Measurements from ENCODE around the gene ISOC1. TPM values are rescaled to one million over a fixed set of nuclear protein-coding genes. Genes with fewer than 3 reads are reported as not detected.

ISOC1 gene
- total and polyA plus RNA-seq, 2 donors (not counting 1 experiment from before 2014, with no cell fraction given), result 7.5 to 10.6 TPM

DNA sequence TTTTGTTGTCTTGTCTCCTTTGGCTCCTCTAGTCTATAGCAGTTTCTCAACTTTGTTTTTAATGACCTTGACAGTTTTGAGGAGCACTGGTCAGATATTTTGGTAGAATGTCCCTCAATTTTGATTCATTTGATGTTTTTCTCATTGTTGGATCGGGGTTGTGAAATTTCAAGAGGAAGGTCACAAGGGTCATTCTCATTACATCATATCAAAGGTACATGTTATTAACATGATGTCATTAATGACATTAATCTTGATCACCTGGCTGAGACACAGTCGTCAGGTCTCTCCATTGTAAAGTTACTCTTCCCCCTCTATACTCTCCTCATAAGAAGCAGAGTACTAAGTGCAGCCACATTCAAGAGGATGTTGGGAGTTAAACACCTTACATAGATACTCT lies 7.2 kb downstream of the ISOC1 start:
- DNase-seq, result no peak
- Mint-ChIP-seq H3K27me3 (no peaks in the 10 kb centered on the region), H3K4me3 (no peak overlapping the region), H3K27ac (no peak overlapping the region), H3K4me1 (peaks cover 3% of the 10 kb centered on the region), H3K9me3 (ENCODE audit: insufficient read depth) (no peaks in the 10 kb centered on the region)
- peaks cover 4 to 7% of the 10 kb centered on the region in 2 experiments for H3K36me3 ChIP-seq (replicated peaks in 1 of 2; ENCODE audit: control extremely low read depth in 1 of 2, control insufficient read depth in 1 of 2, extremely low read depth in 1 of 2, insufficient read depth in 2 of 2, low read length in 1 of 2)
- no peaks in the 10 kb centered on the region for H3K4me1 ChIP-seq (ENCODE audit: control insufficient read depth in 2 of 2, insufficient read depth in 2 of 2, low read length in 2 of 2)
- no peaks in the 10 kb centered on the region for H3K9me3 ChIP-seq (ENCODE audit: control extremely low read depth in 1 of 3, control insufficient read depth in 2 of 3, insufficient read depth in 1 of 3, low read length in 2 of 3)
- TF ChIP-seq EZH2 (IDR thresholded peaks at IDR 0.05; ENCODE audit: borderline replicate concordance, insufficient read depth, low read depth, low read length, poor library complexity, severe bottlenecking), result no peak
- TF ChIP-seq, protein P1, sequence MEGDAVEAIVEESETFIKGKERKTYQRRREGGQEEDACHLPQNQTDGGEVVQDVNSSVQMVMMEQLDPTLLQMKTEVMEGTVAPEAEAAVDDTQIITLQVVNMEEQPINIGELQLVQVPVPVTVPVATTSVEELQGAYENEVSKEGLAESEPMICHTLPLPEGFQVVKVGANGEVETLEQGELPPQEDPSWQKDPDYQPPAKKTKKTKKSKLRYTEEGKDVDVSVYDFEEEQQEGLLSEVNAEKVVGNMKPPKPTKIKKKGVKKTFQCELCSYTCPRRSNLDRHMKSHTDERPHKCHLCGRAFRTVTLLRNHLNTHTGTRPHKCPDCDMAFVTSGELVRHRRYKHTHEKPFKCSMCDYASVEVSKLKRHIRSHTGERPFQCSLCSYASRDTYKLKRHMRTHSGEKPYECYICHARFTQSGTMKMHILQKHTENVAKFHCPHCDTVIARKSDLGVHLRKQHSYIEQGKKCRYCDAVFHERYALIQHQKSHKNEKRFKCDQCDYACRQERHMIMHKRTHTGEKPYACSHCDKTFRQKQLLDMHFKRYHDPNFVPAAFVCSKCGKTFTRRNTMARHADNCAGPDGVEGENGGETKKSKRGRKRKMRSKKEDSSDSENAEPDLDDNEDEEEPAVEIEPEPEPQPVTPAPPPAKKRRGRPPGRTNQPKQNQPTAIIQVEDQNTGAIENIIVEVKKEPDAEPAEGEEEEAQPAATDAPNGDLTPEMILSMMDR (IDR thresholded peaks at IDR 0.05), result no peak
- ChIA-PET CTCF (no interaction called here), POLR2A (no interaction called here)
- intact Hi-C loops (cut with micrococcal nuclease), result no loop called here
- no peak overlapping the region for H2AFZ ChIP-seq (ENCODE audit: insufficient read depth, low read depth, low read length, poor library complexity, severe bottlenecking)
- peaks cover 19% of the 10 kb centered on the region for H3K79me2 ChIP-seq (ENCODE audit: control insufficient read depth, insufficient read depth, low read length)
- no peak overlapping the region for H3K9ac ChIP-seq (ENCODE audit: low read length)
- ATAC-seq (ENCODE audit: low read depth), result no peak
- H3K4me3 ChIP-seq (ENCODE audit: control extremely low read depth in 1 of 5, extremely low read depth in 1 of 5, insufficient read depth in 1 of 5, low read depth in 2 of 5, low read length in 4 of 5), result no peak overlapping the region
- no peak overlapping the region for H3K4me2 ChIP-seq (replicated peaks; ENCODE audit: low read depth, low read length, poor library complexity, severe bottlenecking)
- WGBS (ENCODE audit: insufficient coverage), result no CpG with 5 or more reads among the region's 2 CpGs
- H4K20me1 ChIP-seq (ENCODE audit: control insufficient read depth, insufficient read depth, low read length, poor library complexity, severe bottlenecking), result peaks cover 6% of the 10 kb centered on the region
- no peak overlapping the region for H3K27ac ChIP-seq (ENCODE audit: low read length in 2 of 2)
- no peaks in the 10 kb centered on the region for H3K27me3 ChIP-seq (replicated peaks in 1 of 4; ENCODE audit: control extremely low read depth in 1 of 4, control insufficient read depth in 3 of 4, insufficient read depth in 4 of 4, low read length in 3 of 4)

DNA sequence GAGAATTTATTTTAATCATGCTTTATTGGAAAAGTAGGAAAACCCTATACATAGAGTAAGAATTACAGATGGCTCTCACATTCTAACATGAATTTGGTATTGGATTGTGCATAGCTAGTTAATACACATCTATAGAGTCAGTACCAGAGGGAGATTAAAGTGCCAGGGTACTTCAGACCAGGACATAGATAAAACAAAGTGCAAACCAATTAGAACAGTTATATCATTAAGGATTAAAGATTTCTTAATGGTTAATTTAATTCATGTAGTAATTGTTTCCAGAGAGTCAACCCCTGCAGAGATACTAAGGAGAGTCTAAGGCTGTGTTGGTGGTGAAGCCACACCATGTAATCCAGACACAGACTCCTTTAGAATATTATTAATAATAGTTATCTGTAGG lies 8.8 kb downstream of the ISOC1 start:
- H3K4me2 ChIP-seq (replicated peaks; ENCODE audit: low read depth, low read length, poor library complexity, severe bottlenecking), result no peak overlapping the region
- peaks cover 6% of the 10 kb centered on the region for H4K20me1 ChIP-seq (ENCODE audit: control insufficient read depth, insufficient read depth, low read length, poor library complexity, severe bottlenecking)
- H3K27ac ChIP-seq (ENCODE audit: low read length in 2 of 2), result no peak overlapping the region
- no peak overlapping the region for H2AFZ ChIP-seq (ENCODE audit: insufficient read depth, low read depth, low read length, poor library complexity, severe bottlenecking)
- no peaks in the 10 kb centered on the region for H3K27me3 ChIP-seq (replicated peaks in 1 of 4; ENCODE audit: control extremely low read depth in 1 of 4, control insufficient read depth in 3 of 4, insufficient read depth in 4 of 4, low read length in 3 of 4)
- peaks cover 4 to 10% of the 10 kb centered on the region in 2 experiments for H3K36me3 ChIP-seq (replicated peaks in 1 of 2; ENCODE audit: control extremely low read depth in 1 of 2, control insufficient read depth in 1 of 2, extremely low read depth in 1 of 2, insufficient read depth in 2 of 2, low read length in 1 of 2)
- H3K4me1 ChIP-seq (ENCODE audit: control insufficient read depth in 2 of 2, insufficient read depth in 2 of 2, low read length in 2 of 2), result no peaks in the 10 kb centered on the region
- Mint-ChIP-seq H3K9me3 (ENCODE audit: insufficient read depth) (no peaks in the 10 kb centered on the region), H3K27ac (no peak overlapping the region), H3K4me3 (no peak overlapping the region), H3K27me3 (no peaks in the 10 kb centered on the region), H3K4me1 (peaks cover 3% of the 10 kb centered on the region)
- no peaks in the 10 kb centered on the region for H3K9me3 ChIP-seq (ENCODE audit: control extremely low read depth in 1 of 3, control insufficient read depth in 2 of 3, insufficient read depth in 1 of 3, low read length in 2 of 3)
- TF ChIP-seq, protein P1 (IDR thresholded peaks at IDR 0.05), result no peak
- TF ChIP-seq EZH2 (IDR thresholded peaks at IDR 0.05; ENCODE audit: borderline replicate concordance, insufficient read depth, low read depth, low read length, poor library complexity, severe bottlenecking), result no peak
- no peak for ATAC-seq (ENCODE audit: low read depth)
- no peak overlapping the region for H3K9ac ChIP-seq (ENCODE audit: low read length)
- H3K79me2 ChIP-seq (ENCODE audit: control insufficient read depth, insufficient read depth, low read length), result peaks cover 11% of the 10 kb centered on the region
- H3K4me3 ChIP-seq (ENCODE audit: control extremely low read depth in 1 of 5, extremely low read depth in 1 of 5, insufficient read depth in 1 of 5, low read depth in 2 of 5, low read length in 4 of 5), result no peak overlapping the region
- intact Hi-C loops (cut with micrococcal nuclease), result no loop called here
- ChIA-PET POLR2A (no interaction called here), CTCF (no interaction called here)
- DNase-seq, result no peak
